ENCODE measurements around the gene ATXN7L2. TPM values are rescaled to one million over a fixed set of nuclear protein-coding genes. Genes with fewer than 3 reads are reported as not detected.

The ATXN7L2 gene
- polyA plus RNA-seq, 1 donor from 2014 or later: 16.9 TPM

GRCh38 chr1:109493805-109494539 is 10.3 kb downstream of the ATXN7L2 start, which contains the start of gene CYB561D1:
CYB561D1 (plus strand) TSS chr1:109494094; CDS start chr1:109494140, 46 bp downstream.
- Histone ChIP-seq H3K9ac (ENCODE audit: low read length) (peak within 1 kb of the TSS; percentile 69), H3K36me3 (ENCODE audit: insufficient read depth, low read length) (no peaks in the 10 kb centered on the region), H2AFZ (ENCODE audit: low read depth, low read length) (peak within 1 kb of the TSS; percentile 80), H3K27me3 (ENCODE audit: insufficient read depth, low read depth, low read length) (no peaks in the 10 kb centered on the region), H3K4me3 (ENCODE audit: low read length) (peak within 1 kb of the TSS; percentile 95), H4K20me1 (ENCODE audit: insufficient read depth) (no peaks in the 10 kb centered on the region), H3K9me3 (ENCODE audit: low read length) (no peaks in the 10 kb centered on the region), H3K79me2 (replicated peaks; ENCODE audit: insufficient read depth, low read length) (no peaks in the 10 kb centered on the region), H3K27ac (ENCODE audit: low read length) (peak within 1 kb of the TSS; percentile 42), H3F3A (ENCODE audit: insufficient read depth, low read length, poor library complexity, severe bottlenecking) (no peaks in the 10 kb centered on the region), H3K4me2 (ENCODE audit: low read length) (peak within 1 kb of the TSS; percentile 48), H3K9me2 (ENCODE audit: insufficient read depth, low read length) (no peaks in the 10 kb centered on the region)
- TF ChIP-seq SMC3 (conservative IDR thresholded peaks at IDR 0.05; ENCODE audit: poor library complexity) (peak; percentile 79), TAF1 (IDR thresholded peaks at IDR 0.05; ENCODE audit: low read depth) (peak; percentile 48), POLR2AphosphoS5 (IDR thresholded peaks at IDR 0.05) (peak; percentile 59), RAD21 (conservative IDR thresholded peaks at IDR 0.05) (peak; percentile 68), EZH2 (IDR thresholded peaks at IDR 0.05; ENCODE audit: borderline replicate concordance, insufficient read depth, low read length, poor library complexity, severe bottlenecking) (no peak), EP300 (conservative IDR thresholded peaks at IDR 0.05; ENCODE audit: poor library complexity, severe bottlenecking) (peak; percentile 32), REST (IDR thresholded peaks at IDR 0.05; ENCODE audit: borderline replicate concordance) (no peak), MXI1 (conservative IDR thresholded peaks at IDR 0.05; ENCODE audit: poor library complexity, severe bottlenecking) (peak; percentile 91), CTCF (IDR thresholded peaks at IDR 0.05; ENCODE audit: poor library complexity, severe bottlenecking) (peak; percentile 96)

GRCh38 chr1:109495738-109496137 is 12.0 kb downstream of the ATXN7L2 start:
- TF ChIP-seq REST (IDR thresholded peaks at IDR 0.05; ENCODE audit: borderline replicate concordance): no peak
- no peak for TF ChIP-seq SMC3 (conservative IDR thresholded peaks at IDR 0.05; ENCODE audit: poor library complexity)
- TF ChIP-seq CTCF (IDR thresholded peaks at IDR 0.05; ENCODE audit: poor library complexity, severe bottlenecking): no peak
- TF ChIP-seq TAF1 (IDR thresholded peaks at IDR 0.05; ENCODE audit: low read depth): no peak
- TF ChIP-seq POLR2AphosphoS5 (IDR thresholded peaks at IDR 0.05): no peak
- TF ChIP-seq RAD21 (conservative IDR thresholded peaks at IDR 0.05): no peak
- TF ChIP-seq EP300 (conservative IDR thresholded peaks at IDR 0.05; ENCODE audit: poor library complexity, severe bottlenecking): no peak
- TF ChIP-seq EZH2 (IDR thresholded peaks at IDR 0.05; ENCODE audit: borderline replicate concordance, insufficient read depth, low read length, poor library complexity, severe bottlenecking): no peak
- no peak for TF ChIP-seq MXI1 (conservative IDR thresholded peaks at IDR 0.05; ENCODE audit: poor library complexity, severe bottlenecking)
- Histone ChIP-seq H2AFZ (ENCODE audit: low read depth, low read length) (no peak overlapping the region), H3K36me3 (ENCODE audit: insufficient read depth, low read length) (no peaks in the 10 kb centered on the region)

More at GRCh38 chr1:109495738-109496137, 12.0 kb downstream of the ATXN7L2 start:
- Histone ChIP-seq H3K4me2 (ENCODE audit: low read length) (no peak overlapping the region), H3K9ac (ENCODE audit: low read length) (no peak overlapping the region), H3F3A (ENCODE audit: insufficient read depth, low read length, poor library complexity, severe bottlenecking) (no peaks in the 10 kb centered on the region), H3K27ac (ENCODE audit: low read length) (no peak overlapping the region), H3K27me3 (ENCODE audit: insufficient read depth, low read depth, low read length) (no peaks in the 10 kb centered on the region), H3K9me2 (ENCODE audit: insufficient read depth, low read length) (no peaks in the 10 kb centered on the region), H3K9me3 (ENCODE audit: low read length) (no peaks in the 10 kb centered on the region), H4K20me1 (ENCODE audit: insufficient read depth) (no peaks in the 10 kb centered on the region), H3K4me3 (ENCODE audit: low read length) (no peak overlapping the region), H3K79me2 (replicated peaks; ENCODE audit: insufficient read depth, low read length) (no peaks in the 10 kb centered on the region)
